Endodermal cell (in vitro differentiated cells): ENCODE measurements around the gene PIGK. TPM values are rescaled to one million over a fixed set of nuclear protein-coding genes. Genes with fewer than 3 reads are reported as not detected.

Experiments used
- DNase-seq: peaks from one replicate; pipeline ENCODE4 v3.0.0-alpha.2; 2017
- H3K27ac ChIP-seq: 2 replicates; pipeline ENCODE4 v1.5.1; 2013; ENCODE audit warnings: mild to moderate bottlenecking, low read depth, low read length, moderate library complexity
- H3K27me3 ChIP-seq: 2 replicates; pipeline ENCODE4 v1.6.1; 2013; ENCODE audit warnings: mild to moderate bottlenecking, low read length, moderate library complexity; ENCODE audit not compliant: insufficient read depth, control insufficient read depth, poor library complexity, severe bottlenecking
- H3K36me3 ChIP-seq: 2 replicates; pipeline ENCODE4 v1.7.0; 2013; ENCODE audit warnings: mild to moderate bottlenecking, low read length, moderate library complexity; ENCODE audit not compliant: control insufficient read depth, insufficient read depth
- H3K4me1 ChIP-seq: one replicate; pipeline ENCODE4 v1.7.0; 2013; ENCODE audit warnings: low read length; ENCODE audit not compliant: control insufficient read depth, insufficient read depth
- H3K4me3 ChIP-seq: 2 replicates; pipeline ENCODE4 v1.5.1; 2013; ENCODE audit warnings: mild to moderate bottlenecking, low read length, moderate library complexity
- H3K9ac ChIP-seq: 2 replicates; pipeline ENCODE4 v1.6.1; 2013; ENCODE audit warnings: mild to moderate bottlenecking, low read length, moderate library complexity; ENCODE audit not compliant: poor library complexity, severe bottlenecking; ENCODE audit errors: extremely low read depth
- H3K9me3 ChIP-seq: 2 replicates; pipeline ENCODE4 v1.6.1; 2013; ENCODE audit warnings: mild to moderate bottlenecking, low read length, moderate library complexity; ENCODE audit not compliant: control insufficient read depth
- H3K27ac Mint-ChIP-seq: 2 replicates; pipeline ENCODE4 v1.8.0; 2020; ENCODE audit warnings: mixed read lengths
- H3K27me3 Mint-ChIP-seq: 2 replicates; pipeline ENCODE4 v1.8.0; 2021; ENCODE audit warnings: mild to moderate bottlenecking, mixed read lengths; ENCODE audit not compliant: insufficient read depth
- H3K36me3 Mint-ChIP-seq: 2 replicates; pipeline ENCODE4 v1.8.0; 2020; ENCODE audit warnings: low read depth, mixed read lengths
- H3K4me1 Mint-ChIP-seq: 2 replicates; pipeline ENCODE4 v1.8.0; 2020; ENCODE audit warnings: mixed read lengths
- H3K4me3 Mint-ChIP-seq: 2 replicates; pipeline ENCODE4 v1.8.0; 2020; ENCODE audit warnings: mild to moderate bottlenecking, moderate library complexity, mixed read lengths
- H3K9me3 Mint-ChIP-seq: 2 replicates; pipeline ENCODE4 v1.8.0; 2020; ENCODE audit warnings: mild to moderate bottlenecking, mixed read lengths
- WGBS, 2 experiments: methylation state at CpG; one replicate each; pipeline versions ENCODE4 v1.1.5 to v1.1.7; 2013; ENCODE audit warnings: missing lambda C conversion rate in 2 of 2, mixed read lengths in 1 of 2; ENCODE audit not compliant: insufficient coverage in 1 of 2, insufficient read length in 1 of 2; 5-methylcytosine and 5-hydroxymethylcytosine counted together
- microRNA-seq: library from miRNA; unstranded; fragments of <30 nt; microRNA quantifications from one replicate; pipeline ENCODE4 v1.2.0, GENCODE V29; 2020; ENCODE audit warnings: borderline microRNAs expressed
- total RNA-seq, 2 donors: library from RNA; stranded (reverse); fragmentation: NEBNext Ultra II Directional in 1 of 2; extraction: Animal tissue kit (Norgen Biotek cat#: 25700) in 1 of 2; gene quantifications; 2 replicates in 1 of 2; 3 replicates in 1 of 2; pipeline ENCODE4 v1.2.1, GENCODE V29; 2021
- TF ChIP-seq, protein P1 (sequence below): fragments of 200-600 bp; sonication (generic); conservative IDR thresholded peaks from 2 replicates; pipeline ENCODE4 v1.5.0; 2021; ENCODE audit warnings: antibody characterized with exemption, mild to moderate bottlenecking

The PIGK gene
- total RNA-seq, 2 donors from 2014 or later, result 19.9 to 26.7 TPM

DNA sequence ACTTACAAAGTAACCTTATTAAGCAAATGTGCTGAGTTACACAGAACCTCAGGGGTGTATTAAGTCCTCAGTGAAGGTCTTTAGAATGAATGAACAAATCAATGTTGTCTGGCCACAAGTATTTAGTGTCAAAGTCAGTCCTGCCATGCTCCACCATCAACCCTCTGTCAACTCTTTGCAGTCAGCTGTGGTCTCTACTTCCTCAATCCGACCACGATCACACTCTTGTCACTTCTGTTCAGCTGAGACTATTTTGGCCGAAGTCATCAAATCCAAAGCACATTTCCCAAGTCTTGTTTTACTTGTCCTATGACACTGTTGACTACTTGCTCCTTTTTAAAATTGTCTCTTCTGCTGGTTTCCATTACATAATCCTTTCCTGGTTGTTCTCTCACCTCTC, 178.4 kb downstream of the PIGK start:
- H3K27ac Mint-ChIP-seq, result no peak overlapping the region
- no peak for DNase-seq

DNA sequence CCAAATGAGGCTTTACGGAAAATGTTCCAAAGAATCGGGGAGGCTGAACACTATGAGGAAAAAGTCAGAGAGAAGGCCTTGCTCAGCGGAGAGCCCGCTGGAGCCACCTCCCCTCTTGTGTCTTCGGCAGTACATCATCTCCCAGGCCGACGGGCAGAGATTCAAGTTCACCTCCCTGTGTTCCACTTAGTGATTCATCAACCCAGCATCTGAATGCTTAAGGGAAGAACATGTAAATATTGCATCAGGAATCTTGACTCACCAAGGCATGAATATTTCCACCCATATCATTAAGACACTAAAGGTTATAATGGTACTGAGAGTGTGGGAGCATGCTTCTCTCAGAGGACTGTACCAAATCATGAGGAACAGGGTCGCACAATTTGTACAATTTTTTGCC, 179.5 kb downstream of the PIGK start:
- no peak for DNase-seq
- TF ChIP-seq, protein P1, sequence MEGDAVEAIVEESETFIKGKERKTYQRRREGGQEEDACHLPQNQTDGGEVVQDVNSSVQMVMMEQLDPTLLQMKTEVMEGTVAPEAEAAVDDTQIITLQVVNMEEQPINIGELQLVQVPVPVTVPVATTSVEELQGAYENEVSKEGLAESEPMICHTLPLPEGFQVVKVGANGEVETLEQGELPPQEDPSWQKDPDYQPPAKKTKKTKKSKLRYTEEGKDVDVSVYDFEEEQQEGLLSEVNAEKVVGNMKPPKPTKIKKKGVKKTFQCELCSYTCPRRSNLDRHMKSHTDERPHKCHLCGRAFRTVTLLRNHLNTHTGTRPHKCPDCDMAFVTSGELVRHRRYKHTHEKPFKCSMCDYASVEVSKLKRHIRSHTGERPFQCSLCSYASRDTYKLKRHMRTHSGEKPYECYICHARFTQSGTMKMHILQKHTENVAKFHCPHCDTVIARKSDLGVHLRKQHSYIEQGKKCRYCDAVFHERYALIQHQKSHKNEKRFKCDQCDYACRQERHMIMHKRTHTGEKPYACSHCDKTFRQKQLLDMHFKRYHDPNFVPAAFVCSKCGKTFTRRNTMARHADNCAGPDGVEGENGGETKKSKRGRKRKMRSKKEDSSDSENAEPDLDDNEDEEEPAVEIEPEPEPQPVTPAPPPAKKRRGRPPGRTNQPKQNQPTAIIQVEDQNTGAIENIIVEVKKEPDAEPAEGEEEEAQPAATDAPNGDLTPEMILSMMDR, result no peak
- Mint-ChIP-seq H3K36me3 (no peaks in the 10 kb centered on the region), H3K4me3 (no peak overlapping the region), H3K9me3 (peaks cover 4% of the 10 kb centered on the region), H3K27ac (no peak overlapping the region), H3K4me1 (no peaks in the 10 kb centered on the region), H3K27me3 (no peaks in the 10 kb centered on the region)
- H3K9ac ChIP-seq, result no peak overlapping the region
- H3K4me3 ChIP-seq, result no peak overlapping the region
- no peaks in the 10 kb centered on the region for H3K9me3 ChIP-seq
- 94 to 98% methylated on average over 5 to 8 of the region's 8 CpGs for WGBS, 2 experiments
- no peaks in the 10 kb centered on the region for H3K4me1 ChIP-seq
- no peaks in the 10 kb centered on the region for H3K27me3 ChIP-seq
- H3K27ac ChIP-seq, result no peak overlapping the region
- H3K36me3 ChIP-seq, result no peaks in the 10 kb centered on the region

More for the DNA sequence above, 178.4 kb downstream of the PIGK start:
- 91 to 97% methylated on average over 3 of the region's 3 CpGs for WGBS, 2 experiments
- Mint-ChIP-seq H3K27me3 (no peaks in the 10 kb centered on the region), H3K36me3 (no peaks in the 10 kb centered on the region), H3K4me1 (no peaks in the 10 kb centered on the region), H3K9me3 (peaks cover 4% of the 10 kb centered on the region), H3K4me3 (no peak overlapping the region)
- no peak overlapping the region for H3K9ac ChIP-seq
- no peak overlapping the region for H3K27ac ChIP-seq
- no peaks in the 10 kb centered on the region for H3K9me3 ChIP-seq
- H3K4me1 ChIP-seq, result no peaks in the 10 kb centered on the region
- H3K27me3 ChIP-seq, result no peaks in the 10 kb centered on the region
- TF ChIP-seq, protein P1, result no peak
- no peaks in the 10 kb centered on the region for H3K36me3 ChIP-seq
- no peak overlapping the region for H3K4me3 ChIP-seq

DNA sequence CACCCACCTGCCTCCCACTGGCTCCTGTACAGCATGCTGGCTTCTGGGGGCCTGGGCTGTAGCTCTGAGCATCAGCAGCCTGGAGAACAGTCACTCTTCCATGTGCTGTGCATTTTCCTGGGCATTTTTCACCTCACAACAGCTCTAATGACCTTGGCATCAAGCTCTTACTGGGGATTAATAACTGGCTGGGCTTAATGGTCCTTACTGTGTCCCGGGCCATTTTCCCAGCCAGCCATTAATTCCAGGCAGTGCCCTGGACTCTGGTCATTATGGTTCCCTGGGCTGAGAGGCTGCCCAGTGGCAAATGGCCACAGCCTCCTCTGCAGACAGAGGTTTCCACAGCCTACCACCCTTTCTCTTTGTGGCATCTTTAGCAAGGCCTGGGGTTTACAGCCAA, 180.1 kb downstream of the PIGK start:
- no peaks in the 10 kb centered on the region for H3K36me3 ChIP-seq
- peaks cover 4% of the 10 kb centered on the region for H3K9me3 Mint-ChIP-seq
- TF ChIP-seq, protein P1, result no peak
- no peaks in the 10 kb centered on the region for H3K4me1 ChIP-seq
- no peaks in the 10 kb centered on the region for H3K36me3 Mint-ChIP-seq
- no peaks in the 10 kb centered on the region for H3K27me3 Mint-ChIP-seq
- WGBS, 2 experiments, result 91 to 100% methylated on average over 1 of the region's 1 CpG
- no peak overlapping the region for H3K4me3 ChIP-seq
- no peak overlapping the region for H3K4me3 Mint-ChIP-seq
- no peak overlapping the region for H3K27ac Mint-ChIP-seq
- no peaks in the 10 kb centered on the region for H3K9me3 ChIP-seq
- H3K27me3 ChIP-seq, result no peaks in the 10 kb centered on the region
- H3K27ac ChIP-seq, result no peak overlapping the region
- DNase-seq, result no peak
- no peak overlapping the region for H3K9ac ChIP-seq
- H3K4me1 Mint-ChIP-seq, result no peaks in the 10 kb centered on the region

Small RNA genes within 50 kb of the gene (microRNA-seq; reads per million reads assigned to microRNA genes)
- gene MIR7156, result not detected

Other genes with a start within 250 kb of the PIGK start
- 1 to 10 TPM in 1 of 2 donors, under 1 TPM in 1; 0.46 to 2.8 TPM for gene AK5, start 62.6 kb upstream of the PIGK start, total RNA-seq